ENCODE measurements around the gene SLC22A2.

The SLC22A2 gene

GRCh38 chr6:160273750-160274149, 15.1 kb upstream of the SLC22A2 start:
- no peak for DNase-seq (ENCODE audit: low spot score)

GRCh38 chr6:160273196-160273595, 14.6 kb upstream of the SLC22A2 start:
- DNase-seq (ENCODE audit: low spot score), result no peak

DNA sequence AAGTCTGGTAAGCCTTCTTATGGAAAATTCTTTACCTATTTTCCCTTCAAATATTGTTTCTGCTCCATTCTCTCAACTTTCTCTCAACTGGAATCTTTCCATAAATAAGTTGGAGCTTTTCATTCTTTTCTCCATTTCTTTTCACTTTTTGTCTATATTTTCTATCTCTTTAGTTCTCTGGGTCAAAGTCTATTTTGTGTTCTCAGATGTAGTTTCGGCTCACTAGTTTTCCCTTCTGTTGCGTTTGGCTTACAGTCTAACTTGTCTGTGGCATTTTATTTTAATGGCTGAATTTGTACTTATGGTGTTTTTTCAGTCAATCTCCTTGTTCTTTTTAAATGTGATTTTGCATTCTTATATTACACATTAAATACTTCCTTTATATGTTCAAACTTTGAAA, 14.1 kb upstream of the SLC22A2 start:
- no peak for DNase-seq (ENCODE audit: low spot score)

GRCh38 chr6:160270347-160270746, 11.7 kb upstream of the SLC22A2 start:
- no peak for DNase-seq (ENCODE audit: low spot score)

DNA sequence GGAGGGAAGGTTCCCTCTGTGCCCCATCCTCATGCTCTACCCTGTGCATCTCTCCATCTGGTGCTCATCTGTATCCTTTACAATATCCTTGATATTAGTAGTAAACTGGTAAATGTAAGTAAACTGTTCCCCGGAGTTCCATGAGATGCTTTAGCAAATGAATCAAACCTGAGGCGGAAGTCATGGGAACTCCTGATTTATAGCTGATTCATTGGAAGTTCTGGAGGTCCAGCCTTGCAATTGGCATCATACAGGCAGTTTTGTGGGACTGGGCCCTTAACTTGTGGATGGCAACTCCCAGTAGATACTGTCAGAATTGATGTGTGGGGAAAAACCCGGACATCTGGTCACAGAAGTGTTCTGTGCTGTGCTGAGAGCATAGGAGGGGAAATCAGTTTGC, 11.2 kb upstream of the SLC22A2 start:
- DNase-seq (ENCODE audit: low spot score), result no peak

DNA sequence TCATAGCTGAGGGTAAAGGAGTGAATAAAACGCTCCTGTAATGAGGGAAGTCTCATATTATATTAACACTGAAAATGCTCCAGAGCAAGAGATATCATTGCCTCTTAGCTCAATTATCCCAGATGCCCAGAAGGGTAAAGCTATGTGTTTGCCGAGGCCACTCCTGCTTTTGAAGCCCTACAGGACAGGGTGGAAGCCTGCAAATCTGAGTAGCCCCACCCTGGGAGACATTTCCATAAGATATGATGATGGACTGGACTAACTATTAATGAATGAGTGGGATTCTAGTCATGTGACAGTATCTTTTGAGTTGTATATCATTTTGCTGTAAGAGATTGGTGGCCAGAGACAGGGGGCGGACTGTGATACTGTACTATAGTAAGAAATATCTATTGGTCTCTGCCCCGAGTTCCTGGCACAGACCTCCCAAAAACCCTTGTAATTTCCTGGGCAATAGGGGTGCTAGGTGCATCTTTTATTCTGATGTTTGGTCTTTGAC, 10.5 kb upstream of the SLC22A2 start:
- DNase-seq (ENCODE audit: low spot score), result no peak

DNA sequence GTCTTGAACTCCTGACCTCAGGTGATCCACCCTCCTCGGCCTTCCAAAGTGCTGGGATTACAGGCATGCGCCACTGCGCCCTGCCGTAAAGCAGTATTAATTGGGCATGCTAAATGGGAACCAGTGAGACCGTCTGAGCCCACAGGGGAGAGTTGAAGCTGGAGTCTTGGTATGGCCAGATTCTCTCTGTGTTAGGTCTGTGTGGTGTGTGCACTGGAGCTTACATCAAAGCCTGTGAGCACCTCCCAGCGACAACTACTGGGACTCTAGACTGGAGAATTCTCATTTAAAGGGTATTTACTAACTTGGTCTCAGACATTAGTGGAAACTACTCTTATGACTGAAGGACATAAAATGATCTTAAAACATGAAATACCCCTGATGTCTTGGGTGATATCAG, 8.5 kb upstream of the SLC22A2 start:
- no peak for DNase-seq (ENCODE audit: low spot score)

DNA sequence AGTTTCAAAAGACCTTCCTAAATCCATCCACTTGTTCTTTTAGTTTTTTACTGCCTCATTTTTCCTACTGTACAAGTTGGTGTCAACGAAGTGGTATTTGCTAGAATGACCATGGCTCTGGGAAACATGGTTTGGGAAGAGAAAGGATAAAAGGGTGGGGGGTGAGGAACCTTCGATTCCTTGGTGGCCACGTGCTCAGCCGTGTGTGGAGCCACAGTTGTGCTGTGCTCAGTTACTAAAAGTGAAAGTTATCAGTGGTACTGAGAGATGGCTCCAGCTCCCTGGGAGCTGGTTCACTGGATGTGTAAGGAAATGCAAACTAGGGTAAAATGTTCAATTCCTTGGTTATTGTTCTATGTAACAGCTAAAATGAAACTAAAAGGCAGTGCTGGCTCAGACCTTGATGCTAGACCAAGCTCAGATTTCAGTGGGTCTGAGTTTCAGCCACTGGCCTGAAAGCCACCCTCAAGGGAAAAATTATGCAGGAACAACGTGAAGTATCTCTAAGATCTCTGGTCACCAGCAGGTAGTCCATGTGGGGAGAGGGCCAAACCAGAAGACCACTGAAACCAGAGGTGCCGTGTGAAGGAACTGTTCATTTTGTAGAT, 7.4 kb upstream of the SLC22A2 start:
- DNase-seq (ENCODE audit: low spot score), result no peak

- DNase-seq (ENCODE audit: low spot score), result no peak
Observed at GRCh38 chr6:160264061-160264612, 5.5 kb upstream of the SLC22A2 start.

GRCh38 chr6:160263196-160263939, 4.7 kb upstream of the SLC22A2 start:
- no peak for DNase-seq (ENCODE audit: low spot score)

- no peak for DNase-seq (ENCODE audit: low spot score)
Observed at GRCh38 chr6:160261991-160262680, 3.5 kb upstream of the SLC22A2 start.

- DNase-seq (ENCODE audit: low spot score), result no peak
Observed at GRCh38 chr6:160260803-160261450, 2.3 kb upstream of the SLC22A2 start.

DNA sequence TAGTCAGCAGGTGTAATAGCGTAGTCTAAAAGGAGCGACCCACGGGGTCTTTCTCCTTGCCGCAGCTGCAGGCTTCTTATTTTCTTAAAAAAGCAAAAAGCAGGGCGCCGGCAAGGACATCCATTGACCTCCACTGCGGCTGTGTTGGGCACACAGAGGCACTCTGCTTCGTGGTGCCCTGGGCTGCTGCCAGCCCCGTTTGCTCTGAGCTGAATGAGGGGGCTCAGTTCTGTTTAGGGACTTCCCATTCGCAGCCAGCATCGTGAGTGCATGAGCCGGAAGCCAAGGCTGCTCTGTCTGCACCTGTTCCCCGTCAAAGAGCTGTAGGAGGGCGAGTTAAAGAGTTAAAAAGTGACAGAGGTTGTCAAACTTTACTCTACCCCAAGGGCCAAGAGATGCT, 1.7 kb upstream of the SLC22A2 start:
- no peak for DNase-seq (ENCODE audit: low spot score)

DNA sequence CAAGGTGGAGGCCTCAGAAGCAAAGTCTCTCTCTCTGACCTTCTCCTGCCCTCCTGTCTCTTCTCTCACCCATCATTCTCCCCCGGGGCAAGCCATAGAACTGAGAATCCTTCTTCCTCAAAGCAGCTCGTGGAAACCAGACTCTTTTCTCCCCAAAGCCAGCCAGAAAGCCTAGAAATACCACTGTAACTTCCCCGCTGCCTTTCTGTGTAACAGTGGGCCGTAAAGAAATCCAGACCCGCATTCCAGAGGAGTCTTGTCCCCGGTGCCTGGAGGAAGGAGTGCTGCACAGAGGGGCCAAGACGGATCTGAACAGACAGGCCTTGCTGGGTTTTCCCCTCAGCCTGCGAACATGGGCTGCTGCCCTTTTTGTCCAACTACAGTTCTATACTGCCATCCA, 977 bp upstream of the SLC22A2 start:
- DNase-seq (ENCODE audit: low spot score), result no peak

DNA sequence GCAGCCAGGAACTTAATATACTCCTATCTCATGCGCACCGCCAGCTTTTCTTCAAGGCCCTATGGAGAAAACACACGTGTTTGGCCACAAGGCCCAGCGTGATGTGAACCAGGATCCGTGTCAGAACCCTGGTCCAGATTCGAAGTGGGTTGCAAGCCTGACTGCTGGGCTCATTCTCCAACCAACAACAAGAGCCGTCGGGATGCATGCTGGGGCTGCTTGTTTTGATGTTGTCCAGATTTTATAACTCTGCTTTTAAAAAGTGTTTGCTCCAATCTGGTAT, 463 bp upstream of the SLC22A2 start:
- DNase-seq (ENCODE audit: low spot score), result no peak

DNA sequence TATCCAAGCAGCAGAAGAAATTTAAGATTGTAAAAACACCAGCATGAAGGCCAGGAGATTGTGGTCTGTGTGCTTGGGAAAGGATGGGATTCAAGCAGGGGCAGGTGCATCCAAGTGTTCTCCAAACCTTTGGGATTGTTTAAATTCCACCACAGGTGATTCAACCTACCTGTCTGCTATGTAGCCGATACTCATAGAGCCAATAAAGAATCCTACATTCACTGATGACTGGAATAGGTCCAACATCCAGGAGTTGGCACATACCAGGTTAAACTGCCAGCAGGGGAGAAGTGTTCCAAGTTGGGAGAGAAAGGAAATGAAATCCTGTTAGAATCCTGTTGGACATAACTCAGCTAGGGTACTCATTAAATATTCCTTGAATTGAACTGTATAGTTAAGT, 2.2 kb downstream of the SLC22A2 start:
- no peak for DNase-seq (ENCODE audit: low spot score)

DNA sequence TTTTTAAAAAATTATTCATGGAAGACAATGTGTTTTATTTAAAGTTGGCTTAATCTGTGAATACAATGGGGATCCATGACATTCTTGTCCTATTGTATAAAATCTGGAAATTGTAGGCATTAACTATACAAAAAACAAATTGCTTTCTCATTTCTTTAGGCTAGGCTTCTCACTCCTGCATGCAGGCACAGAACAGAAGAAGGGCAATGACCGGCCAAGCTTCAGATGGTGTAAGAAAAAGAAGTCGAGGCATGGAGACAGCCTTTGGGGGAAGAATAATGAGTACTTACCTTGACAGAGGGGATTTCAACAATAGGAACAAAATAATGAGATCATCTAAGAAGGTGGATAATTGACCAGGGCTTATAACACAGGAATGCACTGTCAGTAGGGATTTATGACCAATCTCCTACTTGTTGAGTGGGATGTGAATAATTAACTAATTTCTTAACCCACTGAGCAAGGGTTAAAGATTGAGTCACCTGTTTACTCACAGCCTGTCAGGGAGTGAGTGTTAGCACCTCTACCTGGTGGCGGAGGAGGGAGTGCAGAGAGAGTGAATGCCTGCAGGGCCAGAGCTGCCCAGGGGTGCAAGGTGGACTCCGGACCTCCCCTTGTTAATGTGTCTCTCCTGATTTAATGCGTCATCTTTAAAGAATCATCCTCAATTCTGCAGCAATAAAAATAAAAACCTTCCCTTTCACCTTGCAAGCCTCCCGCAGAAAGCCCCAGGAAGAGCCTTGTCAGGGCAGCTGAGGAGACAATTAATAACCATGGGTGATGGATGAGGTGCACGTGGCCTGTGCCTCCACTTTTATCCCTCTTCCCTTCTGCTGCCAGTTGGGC, 3.9 kb downstream of the SLC22A2 start:
- no peak for DNase-seq (ENCODE audit: low spot score)

- DNase-seq (ENCODE audit: low spot score), result no peak
Observed at GRCh38 chr6:160253714-160254113, 4.9 kb downstream of the SLC22A2 start.

GRCh38 chr6:160253292-160253691, 5.3 kb downstream of the SLC22A2 start:
- no peak for DNase-seq (ENCODE audit: low spot score)

DNA sequence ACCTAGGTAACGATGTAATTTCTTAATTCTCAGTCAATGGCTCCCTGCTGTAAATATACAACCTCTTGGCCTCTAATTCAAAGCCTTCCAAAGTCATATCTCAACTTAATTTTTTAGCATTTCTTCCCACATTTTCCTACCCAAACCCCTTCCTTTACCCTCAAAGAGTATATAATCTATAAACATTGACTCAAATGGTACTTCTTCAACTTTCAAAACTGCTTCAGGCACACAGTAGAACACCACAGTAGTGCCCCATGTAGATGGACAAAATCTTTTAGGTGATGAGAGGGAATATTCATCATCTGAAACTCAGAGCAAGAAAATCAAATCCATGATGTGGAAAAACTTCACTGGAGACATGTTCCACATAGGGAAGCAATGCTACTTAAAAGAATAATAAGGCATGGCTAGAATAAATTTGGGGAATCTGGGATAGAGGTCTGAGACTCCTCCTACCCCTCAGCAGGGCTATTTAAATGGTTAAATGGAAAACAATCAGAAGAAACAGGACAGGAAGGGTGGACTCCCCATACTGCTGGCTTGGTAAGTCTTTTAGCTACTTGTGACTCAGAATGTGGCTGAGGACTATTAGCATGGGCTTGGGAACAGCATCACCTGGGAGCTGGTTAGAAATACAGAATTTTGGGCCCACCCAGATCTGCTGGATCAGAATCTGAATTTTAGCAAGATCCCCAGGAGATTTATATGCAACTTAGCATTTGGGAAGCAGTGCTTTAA, 6.4 kb downstream of the SLC22A2 start:
- DNase-seq (ENCODE audit: low spot score), result no peak

DNA sequence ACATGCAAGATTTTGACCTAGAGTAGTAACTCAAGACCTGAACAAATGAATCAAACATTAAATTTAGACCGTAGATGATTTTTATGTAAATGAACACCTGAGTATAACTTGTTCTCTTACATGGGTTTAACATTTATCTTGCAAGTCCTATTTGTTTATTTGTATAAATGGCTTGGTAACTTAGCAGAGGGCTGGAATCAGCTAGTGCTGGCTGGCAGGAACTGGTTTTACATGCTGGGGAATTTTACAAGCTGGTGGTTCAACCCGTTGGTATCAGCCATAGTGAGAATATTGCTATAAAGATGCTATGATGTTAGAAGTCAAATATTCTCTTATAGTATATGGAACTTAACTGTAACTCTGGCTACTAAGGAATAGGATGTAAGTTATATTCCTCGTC, 8.9 kb downstream of the SLC22A2 start:
- no peak for DNase-seq (ENCODE audit: low spot score)
